GM19239 (cell line): ENCODE measurements around the gene TSPAN8.

Experiments
- DNase-seq: peaks from one replicate; pipeline ENCODE4 v3.0.0; 2011; ENCODE audit warnings: low spot score; ENCODE audit not compliant: insufficient read length
- FAIRE-seq: peaks from 2 replicates; lab custom pipeline; 2011; peaks lifted over from hg19 to GRCh38; lab: Jason Lieb, UNC

The TSPAN8 gene

GRCh38 chr12:71157601-71158233, at the start of gene TSPAN8:
Gene TSPAN8 (minus strand): TSS chr12:71157999. CDS start chr12:71157678, 321 bp downstream.
- FAIRE-seq (no peak), DNase-seq (no peak)

- FAIRE-seq (no peak), DNase-seq (no peak)
Measured at GRCh38 chr12:71201136-71201679, 43.4 kb upstream of the TSPAN8 start.

GRCh38 chr12:71200706-71201105, 42.9 kb upstream of the TSPAN8 start:
- no peak for FAIRE-seq
- DNase-seq, result no peak

- DNase-seq (no peak), FAIRE-seq (no peak)
Measured at GRCh38 chr12:71197460-71197859, 39.7 kb upstream of the TSPAN8 start.

GRCh38 chr12:71195338-71195896, 37.6 kb upstream of the TSPAN8 start:
- DNase-seq (no peak), FAIRE-seq (no peak)

- DNase-seq, result no peak
- no peak for FAIRE-seq
Measured at GRCh38 chr12:71194657-71195056, 36.9 kb upstream of the TSPAN8 start.

GRCh38 chr12:71193041-71193440, 35.2 kb upstream of the TSPAN8 start:
- no peak for FAIRE-seq

GRCh38 chr12:71191509-71192196, 33.9 kb upstream of the TSPAN8 start:
- no peak for FAIRE-seq

More at GRCh38 chr12:71193041-71193440, 35.2 kb upstream of the TSPAN8 start:
- DNase-seq, result no peak

GRCh38 chr12:71190822-71191221, 33.0 kb upstream of the TSPAN8 start:
- DNase-seq (no peak), FAIRE-seq (no peak)

More at GRCh38 chr12:71191509-71192196, 33.9 kb upstream of the TSPAN8 start:
- DNase-seq, result no peak

GRCh38 chr12:71187379-71187778, 29.6 kb upstream of the TSPAN8 start:
- FAIRE-seq, result no peak
- DNase-seq, result no peak

- FAIRE-seq, result no peak
Measured at GRCh38 chr12:71186571-71187288, 28.9 kb upstream of the TSPAN8 start.

GRCh38 chr12:71183846-71184245, 26.0 kb upstream of the TSPAN8 start:
- no peak for DNase-seq
- no peak for FAIRE-seq

More at GRCh38 chr12:71186571-71187288, 28.9 kb upstream of the TSPAN8 start:
- DNase-seq, result no peak

- FAIRE-seq (no peak), DNase-seq (no peak)
Measured at GRCh38 chr12:71183018-71183417, 25.2 kb upstream of the TSPAN8 start.

GRCh38 chr12:71178162-71178561, 20.4 kb upstream of the TSPAN8 start:
- FAIRE-seq, result no peak
- no peak for DNase-seq

- DNase-seq (no peak), FAIRE-seq (no peak)
Measured at GRCh38 chr12:71174825-71175224, 17.0 kb upstream of the TSPAN8 start.

GRCh38 chr12:71174146-71174545, 16.3 kb upstream of the TSPAN8 start:
- no peak for FAIRE-seq

GRCh38 chr12:71170456-71170855, 12.7 kb upstream of the TSPAN8 start:
- FAIRE-seq, result no peak
- no peak for DNase-seq

More at GRCh38 chr12:71174146-71174545, 16.3 kb upstream of the TSPAN8 start:
- no peak for DNase-seq

GRCh38 chr12:71169286-71169685, 11.5 kb upstream of the TSPAN8 start:
- no peak for DNase-seq
- FAIRE-seq, result no peak

GRCh38 chr12:71166862-71167496, 9.2 kb upstream of the TSPAN8 start:
- DNase-seq (no peak), FAIRE-seq (no peak)

- FAIRE-seq (no peak), DNase-seq (no peak)
Measured at GRCh38 chr12:71166280-71166679, 8.5 kb upstream of the TSPAN8 start.
